Measurements from ENCODE around the gene FBXL3. TPM values are rescaled to one million over a fixed set of nuclear protein-coding genes. Genes with fewer than 3 reads are reported as not detected.

Gene FBXL3
- polyA plus RNA-seq, 3 donors: 14.7 to 20.0 (median 19.0) TPM

GRCh38 chr13:77047649-77048343, 20.8 kb upstream of the FBXL3 start:
- Histone ChIP-seq H3K27me3 (ENCODE audit: control insufficient read depth in 2 of 2, insufficient read depth in 2 of 2, low read length in 2 of 2) (no peaks in the 10 kb centered on the region), H4K20me1 (ENCODE audit: insufficient read depth, low read length) (no peaks in the 10 kb centered on the region), H3K27ac (ENCODE audit: low read depth in 1 of 2, low read length in 2 of 2) (peak overlapping the region in 1 of 2 donors; percentile 76), H2AFZ (ENCODE audit: insufficient read depth, low read depth, low read length, poor library complexity, severe bottlenecking) (no peak overlapping the region), H3K4me3 (replicated peaks in 1 of 3; ENCODE audit: low read depth in 2 of 3, low read length in 3 of 3) (no peak overlapping the region), H3K36me3 (replicated peaks in 1 of 2; ENCODE audit: control insufficient read depth in 1 of 2, insufficient read depth in 2 of 2, low read length in 2 of 2) (peaks cover 64 to 87% of the 10 kb centered on the region in 2 donors), H3K4me1 (ENCODE audit: control insufficient read depth in 1 of 2, insufficient read depth in 2 of 2, low read length in 2 of 2) (peaks cover 17 to 22% of the 10 kb centered on the region in 2 donors), H3K4me2 (replicated peaks; ENCODE audit: extremely low read depth, low read length, poor library complexity, severe bottlenecking) (no peak overlapping the region), H3K79me2 (ENCODE audit: insufficient read depth, low read length) (no peaks in the 10 kb centered on the region), H3K9ac (ENCODE audit: insufficient read depth, low read length, poor library complexity, severe bottlenecking) (no peak overlapping the region), H3K9me3 (replicated peaks in 1 of 2; ENCODE audit: control insufficient read depth in 1 of 2, insufficient read depth in 1 of 2, low read length in 2 of 2) (no peaks in the 10 kb centered on the region)
- 92% methylated on average over 7 of the region's 8 CpGs for WGBS (ENCODE audit: insufficient coverage)
- Mint-ChIP-seq H3K27me3 (ENCODE audit: low read depth in 3 of 3) (no peaks in the 10 kb centered on the region), H3K27ac (peak overlapping the region in 5 of 7 donors; percentile 18 to 54 (median 26)), H3K4me1 (peaks cover 18% of the 10 kb centered on the region), H3K9me3 (peaks cover 0 to 2% (median 0%) of the 10 kb centered on the region in 7 donors), H3K36me3 (peaks cover 70 to 73% of the 10 kb centered on the region in 2 donors), H3K4me3 (no peak overlapping the region)
- DNase-seq: no peak
- intact Hi-C loops (cut with micrococcal nuclease): no loop called here
- no peak for TF ChIP-seq CTCF (IDR thresholded peaks at IDR 0.05)

- Mint-ChIP-seq H3K9me3 (peaks cover 0 to 3% (median 0%) of the 10 kb centered on the region in 7 donors), H3K27me3 (ENCODE audit: low read depth in 3 of 3) (peaks cover 0 to 1% (median 0%) of the 10 kb centered on the region in 3 donors), H3K4me3 (no peak overlapping the region), H3K36me3 (peaks cover 46 to 47% of the 10 kb centered on the region in 2 donors), H3K27ac (peak overlapping the region in 3 of 7 donors; percentile 23 to 55 (median 24)), H3K4me1 (peaks cover 5% of the 10 kb centered on the region)
- DNase-seq: no peak
- Histone ChIP-seq H3K9me3 (replicated peaks in 1 of 2; ENCODE audit: control insufficient read depth in 1 of 2, insufficient read depth in 1 of 2, low read length in 2 of 2) (no peaks in the 10 kb centered on the region), H3K4me2 (replicated peaks; ENCODE audit: extremely low read depth, low read length, poor library complexity, severe bottlenecking) (no peak overlapping the region), H3K9ac (ENCODE audit: insufficient read depth, low read length, poor library complexity, severe bottlenecking) (no peak overlapping the region), H3K27ac (ENCODE audit: low read depth in 1 of 2, low read length in 2 of 2) (peak overlapping the region in 1 of 2 donors; percentile 49), H3K36me3 (replicated peaks in 1 of 2; ENCODE audit: control insufficient read depth in 1 of 2, insufficient read depth in 2 of 2, low read length in 2 of 2) (peaks cover 35 to 48% of the 10 kb centered on the region in 2 donors), H3K4me3 (replicated peaks in 1 of 3; ENCODE audit: low read depth in 2 of 3, low read length in 3 of 3) (no peak overlapping the region), H3K27me3 (ENCODE audit: control insufficient read depth in 2 of 2, insufficient read depth in 2 of 2, low read length in 2 of 2) (no peaks in the 10 kb centered on the region), H3K4me1 (ENCODE audit: control insufficient read depth in 1 of 2, insufficient read depth in 2 of 2, low read length in 2 of 2) (no peaks in the 10 kb centered on the region), H3K79me2 (ENCODE audit: insufficient read depth, low read length) (no peaks in the 10 kb centered on the region), H2AFZ (ENCODE audit: insufficient read depth, low read depth, low read length, poor library complexity, severe bottlenecking) (no peak overlapping the region), H4K20me1 (ENCODE audit: insufficient read depth, low read length) (no peaks in the 10 kb centered on the region)
- no peak for TF ChIP-seq CTCF (IDR thresholded peaks at IDR 0.05)
- intact Hi-C loops (cut with micrococcal nuclease): no loop called here
- 100% methylated on average over 3 of the region's 5 CpGs for whole genome bisulfite sequencing (ENCODE audit: insufficient coverage)
These were observed 15.7 kb upstream of the FBXL3 start for GRCh38 chr13:77042566-77043177.
